HG02571 (cell line): ENCODE results near the gene PLCL1.

Experiments used
- ATAC-seq: cut with Tn5 transposase; IDR thresholded peaks from one replicate; pipeline ENCODE4 v1.9.1; 2021; ENCODE audit warnings: mild to moderate bottlenecking, moderate library complexity; ENCODE audit not compliant: unreplicated experiment

The PLCL1 gene

GRCh38 chr2:197947219-197947757 is 142.9 kb downstream of the PLCL1 start:
- no peak for ATAC-seq

- ATAC-seq = no peak
Observed at GRCh38 chr2:197949224-197949623, 144.8 kb downstream of the PLCL1 start.

- ATAC-seq = no peak
Observed at GRCh38 chr2:197950006-197950405, 145.6 kb downstream of the PLCL1 start.

GRCh38 chr2:197950724-197951123 is 146.3 kb downstream of the PLCL1 start:
- ATAC-seq = no peak

GRCh38 chr2:197952540-197953202 is 148.3 kb downstream of the PLCL1 start:
- no peak for ATAC-seq

- ATAC-seq = no peak
Observed at GRCh38 chr2:197954328-197954727, 149.9 kb downstream of the PLCL1 start.

- no peak for ATAC-seq
Observed at GRCh38 chr2:197958592-197959150, 154.3 kb downstream of the PLCL1 start.

GRCh38 chr2:197959383-197959782 is 155.0 kb downstream of the PLCL1 start:
- no peak for ATAC-seq

- ATAC-seq = no peak
Observed at GRCh38 chr2:197960786-197961185, 156.4 kb downstream of the PLCL1 start.

- no peak for ATAC-seq
Observed at GRCh38 chr2:197964720-197965119, 160.3 kb downstream of the PLCL1 start.

- no peak for ATAC-seq
Observed at GRCh38 chr2:197965756-197966155, 161.4 kb downstream of the PLCL1 start.

GRCh38 chr2:197969391-197969893 is 165.0 kb downstream of the PLCL1 start:
- no peak for ATAC-seq

- no peak for ATAC-seq
Observed at GRCh38 chr2:197972061-197972460, 167.7 kb downstream of the PLCL1 start.

GRCh38 chr2:197972587-197972986 is 168.2 kb downstream of the PLCL1 start:
- ATAC-seq = no peak

- no peak for ATAC-seq
Observed at GRCh38 chr2:197973772-197974171, 169.4 kb downstream of the PLCL1 start.

- no peak for ATAC-seq
Observed at GRCh38 chr2:197975931-197976519, 171.6 kb downstream of the PLCL1 start.

- ATAC-seq = no peak
Observed at GRCh38 chr2:197978971-197979370, 174.6 kb downstream of the PLCL1 start.

GRCh38 chr2:197982565-197982964 is 178.2 kb downstream of the PLCL1 start:
- no peak for ATAC-seq

- ATAC-seq = no peak
Observed at GRCh38 chr2:197985029-197985638, 180.7 kb downstream of the PLCL1 start.

GRCh38 chr2:197986977-197987376 is 182.6 kb downstream of the PLCL1 start:
- no peak for ATAC-seq

- ATAC-seq = no peak
Observed at GRCh38 chr2:197990356-197990755, 186.0 kb downstream of the PLCL1 start.
